GM18526 (cell line): ENCODE measurements around the gene PAMR1.

Experiments
- POLR2A ChIP-seq: IDR thresholded peaks from 3 replicates; pipeline ENCODE4 v1.6.1; 2011; ENCODE audit not compliant: insufficient read length; ENCODE audit errors: extremely low read depth

PAMR1 gene

GRCh38 chr11:35550374-35551036 is 25.1 kb upstream of the PAMR1 start:
- no peak for TF ChIP-seq POLR2A

- TF ChIP-seq POLR2A: no peak
Observed at GRCh38 chr11:35549787-35550186, 24.4 kb upstream of the PAMR1 start.

- TF ChIP-seq POLR2A: no peak
Observed at GRCh38 chr11:35548925-35549561, 23.6 kb upstream of the PAMR1 start.

- no peak for TF ChIP-seq POLR2A
Observed at GRCh38 chr11:35546317-35546716, 20.9 kb upstream of the PAMR1 start.

- TF ChIP-seq POLR2A: no peak
Observed at GRCh38 chr11:35545391-35546003, 20.1 kb upstream of the PAMR1 start.

- no peak for TF ChIP-seq POLR2A
Observed at GRCh38 chr11:35543481-35543880, 18.1 kb upstream of the PAMR1 start.

GRCh38 chr11:35541621-35542375 is 16.4 kb upstream of the PAMR1 start:
- no peak for TF ChIP-seq POLR2A

GRCh38 chr11:35540526-35540925 is 15.1 kb upstream of the PAMR1 start:
- TF ChIP-seq POLR2A: no peak

GRCh38 chr11:35539781-35540281 is 14.4 kb upstream of the PAMR1 start:
- TF ChIP-seq POLR2A: no peak

GRCh38 chr11:35539256-35539655 is 13.8 kb upstream of the PAMR1 start:
- no peak for TF ChIP-seq POLR2A

- TF ChIP-seq POLR2A: no peak
Observed at GRCh38 chr11:35536470-35536869, 11.1 kb upstream of the PAMR1 start.

GRCh38 chr11:35531246-35531645 is 5.8 kb upstream of the PAMR1 start:
- no peak for TF ChIP-seq POLR2A

GRCh38 chr11:35529971-35530495 is 4.6 kb upstream of the PAMR1 start:
- TF ChIP-seq POLR2A: no peak

GRCh38 chr11:35526370-35526792 is 965 bp upstream of the PAMR1 start:
- TF ChIP-seq POLR2A: no peak

- TF ChIP-seq POLR2A: no peak
Observed at GRCh38 chr11:35524780-35525179, 636 bp downstream of the PAMR1 start.

- no peak for TF ChIP-seq POLR2A
Observed at GRCh38 chr11:35523861-35524260, 1.6 kb downstream of the PAMR1 start.

GRCh38 chr11:35523331-35523768 is 2.1 kb downstream of the PAMR1 start:
- no peak for TF ChIP-seq POLR2A
